H1 (cell line): ENCODE measurements around the gene CHST8. TPM values are rescaled to one million over a fixed set of nuclear protein-coding genes. Genes with fewer than 3 reads are reported as not detected.

ENCODE experiments used
- CTCF ChIA-PET: fragments of 300-600 bp; sonication (Branson Sonifier 250); formaldehyde crosslinking; loops from one replicate; lab custom pipeline; 2021; ENCODE audit not compliant: partially characterized antibody; lab: Charles Lee
- POLR2A ChIA-PET: fragments of 300-600 bp; sonication (Branson Sonifier 250); formaldehyde crosslinking; loops from one replicate; lab custom pipeline; 2021; ENCODE audit warnings: inconsistent platforms; ENCODE audit not compliant: partially characterized antibody; lab: Charles Lee
- DNase-seq, 2 experiments: peaks; one replicate each; pipeline versions ENCODE4 v3.0.0 to v3.0.0-alpha.2; 2010 to 2022; ENCODE audit warnings: low spot score in 2 of 2, low read depth in 1 of 2, mixed read lengths in 1 of 2
- FAIRE-seq: peaks from 2 replicates; lab custom pipeline; 2011; peaks lifted over from hg19 to GRCh38; lab: Jason Lieb, UNC
- H2AFZ ChIP-seq: 2 replicates; pipeline ENCODE4 v1.8.1; 2012; ENCODE audit warnings: low read length, inconsistent platforms
- H2AK5ac ChIP-seq: 2 replicates; pipeline ENCODE4 v1.6.1; 2013; ENCODE audit warnings: low read depth, low read length
- H2BK120ac ChIP-seq: replicated peaks from 2 replicates; pipeline ENCODE3; 2013; ENCODE audit warnings: low read depth, low read length, inconsistent platforms
- H2BK12ac ChIP-seq: 2 replicates; pipeline ENCODE4 v1.6.1; 2013; ENCODE audit warnings: low read depth, low read length
- H2BK15ac ChIP-seq: 2 replicates; pipeline ENCODE4 v1.6.1; 2013; ENCODE audit warnings: low read length
- H2BK20ac ChIP-seq: 2 replicates; pipeline ENCODE4 v1.6.1; 2013; ENCODE audit warnings: low read length
- H2BK5ac ChIP-seq: 2 replicates; pipeline ENCODE4 v1.6.1; 2013; ENCODE audit warnings: low read depth, low read length
- H3K14ac ChIP-seq: 2 replicates; pipeline ENCODE4 v1.6.1; 2013; ENCODE audit warnings: inconsistent platforms; ENCODE audit not compliant: insufficient read length
- H3K18ac ChIP-seq: 2 replicates; pipeline ENCODE4 v1.6.1; 2013; ENCODE audit warnings: low read length; ENCODE audit errors: extremely low read depth
- H3K23ac ChIP-seq: 2 replicates; pipeline ENCODE4 v1.6.1; 2013; ENCODE audit warnings: inconsistent platforms; ENCODE audit not compliant: insufficient read length
- H3K23me2 ChIP-seq: 2 replicates; pipeline ENCODE4 v1.6.1; 2013; ENCODE audit warnings: low read depth, low read length
- H3K27ac ChIP-seq: 2 replicates; pipeline ENCODE4 v1.6.1; 2011; ENCODE audit warnings: low read depth, low read length, inconsistent platforms
- H3K27me3 ChIP-seq, 4 experiments: replicated peaks in 1 of 4; 1 replicate in 1 of 4; 2 replicates in 3 of 4; pipeline versions ENCODE4 v1.6.1 to v1.8.1; 2011 to 2013; ENCODE audit warnings: low read length in 3 of 4, mild to moderate bottlenecking in 3 of 4, inconsistent platforms in 2 of 4, mixed read lengths in 2 of 4, moderate library complexity in 1 of 4; ENCODE audit not compliant: control insufficient read depth in 3 of 4, insufficient read depth in 3 of 4; ENCODE audit errors: extremely low read depth in 1 of 4
- H3K36me3 ChIP-seq, 4 experiments: 2 replicates each; pipeline versions ENCODE4 v1.6.1 to v1.8.1; 2011 to 2013; ENCODE audit warnings: mild to moderate bottlenecking in 4 of 4, low read length in 3 of 4, moderate library complexity in 2 of 4, control low read depth in 1 of 4, inconsistent platforms in 1 of 4; ENCODE audit not compliant: insufficient read depth in 4 of 4, control insufficient read depth in 2 of 4
- H3K4ac ChIP-seq: replicated peaks from 2 replicates; pipeline ENCODE3; 2013; ENCODE audit warnings: low read length, low read depth, mixed read lengths, inconsistent platforms; ENCODE audit not compliant: insufficient read length
- H3K4me1 ChIP-seq, 4 experiments: replicated peaks in 1 of 4; 1 replicate in 1 of 4; 2 replicates in 3 of 4; pipeline versions ENCODE4 v1.6.1 to v1.8.1; 2011 to 2013; ENCODE audit warnings: low read length in 3 of 4, inconsistent platforms in 2 of 4, mixed read lengths in 1 of 4; ENCODE audit not compliant: insufficient read depth in 4 of 4, control insufficient read depth in 3 of 4
- H3K4me2 ChIP-seq, 2 experiments: 2 replicates each; pipeline versions ENCODE4 v1.6.1 to v1.8.1; 2011 to 2013; ENCODE audit warnings: low read depth in 2 of 2, low read length in 2 of 2, control low read depth in 1 of 2, inconsistent platforms in 1 of 2, mild to moderate bottlenecking in 1 of 2; ENCODE audit not compliant: insufficient read depth in 1 of 2
- H3K4me3 ChIP-seq, 4 experiments: fragments of 200-600, 300-600 bp in 1 of 4; sonication (generic), shearing (Covaris generic), sonication (Bioruptor Twin) in 1 of 4; 2 replicates each; pipeline versions ENCODE4 v1.5.1 to v1.8.1; 2011 to 2016; ENCODE audit warnings: low read length in 4 of 4, low read depth in 3 of 4, control low read depth in 2 of 4, inconsistent platforms in 2 of 4, mild to moderate bottlenecking in 2 of 4, mixed read lengths in 1 of 4, moderate library complexity in 1 of 4; ENCODE audit not compliant: insufficient read depth in 2 of 4; ENCODE audit errors: extremely low read depth in 1 of 4
- H3K56ac ChIP-seq: replicated peaks from 2 replicates; pipeline ENCODE3; 2013; ENCODE audit warnings: low read depth, mild to moderate bottlenecking, mixed read lengths, low read length, inconsistent platforms; ENCODE audit not compliant: insufficient read length
- H3K79me1 ChIP-seq: 2 replicates; pipeline ENCODE4 v1.6.1; 2013; ENCODE audit warnings: low read depth, low read length, control low read depth
- H3K79me2 ChIP-seq, 2 experiments: 2 replicates each; pipeline versions ENCODE4 v1.6.1 to v1.8.1; 2012 to 2013; ENCODE audit warnings: low read length in 2 of 2, mild to moderate bottlenecking in 2 of 2, inconsistent platforms in 1 of 2; ENCODE audit not compliant: insufficient read depth in 2 of 2, control insufficient read depth in 1 of 2
- H3K9ac ChIP-seq, 4 experiments: replicated peaks in 1 of 4; 1 replicate in 1 of 4; 2 replicates in 3 of 4; pipeline versions ENCODE4 v1.6.1 to v1.8.1; 2011 to 2013; ENCODE audit warnings: low read depth in 3 of 4, low read length in 3 of 4, control low read depth in 2 of 4, mild to moderate bottlenecking in 2 of 4, moderate library complexity in 2 of 4, inconsistent platforms in 1 of 4; ENCODE audit errors: extremely low read depth in 1 of 4
- H3K9me3 ChIP-seq, 2 experiments: 2 replicates each; pipeline versions ENCODE4 v1.6.1 to v1.8.1; 2012 to 2013; ENCODE audit warnings: mild to moderate bottlenecking in 2 of 2, moderate library complexity in 2 of 2, control low read depth in 1 of 2, inconsistent platforms in 1 of 2, low read depth in 1 of 2, low read length in 1 of 2, mixed read lengths in 1 of 2; ENCODE audit not compliant: insufficient read depth in 2 of 2
- H4K20me1 ChIP-seq, 2 experiments: replicated peaks in 1 of 2; 2 replicates each; pipeline versions ENCODE3 to v1.8.1; 2011 to 2013; ENCODE audit warnings: inconsistent platforms in 2 of 2, low read length in 2 of 2, mild to moderate bottlenecking in 1 of 2; ENCODE audit not compliant: insufficient read depth in 2 of 2, control insufficient read depth in 1 of 2
- H4K5ac ChIP-seq: 2 replicates; pipeline ENCODE4 v1.6.1; 2013; ENCODE audit warnings: low read length, low read depth, mixed read lengths, inconsistent platforms; ENCODE audit not compliant: insufficient read length
- H4K8ac ChIP-seq: 2 replicates; pipeline ENCODE4 v1.8.0; 2013; ENCODE audit warnings: mild to moderate bottlenecking, moderate library complexity, low read length, inconsistent platforms; ENCODE audit not compliant: insufficient read depth; ENCODE audit errors: extremely low read depth
- H4K91ac ChIP-seq: replicated peaks from 2 replicates; pipeline ENCODE3; 2013; ENCODE audit warnings: low read length, mixed read lengths, inconsistent platforms; ENCODE audit not compliant: insufficient read length
- BCL11A ChIP-seq, 2 experiments: IDR thresholded peaks; one replicate each; pipeline ENCODE4 v1.6.1; 2011; ENCODE audit warnings: low read depth in 2 of 2, low read length in 2 of 2, mild to moderate bottlenecking in 2 of 2
- CEBPB ChIP-seq: IDR thresholded peaks from 2 replicates; pipeline ENCODE4 v1.6.1; 2012; ENCODE audit warnings: low read depth, low read length
- CHD2 ChIP-seq: IDR thresholded peaks from 2 replicates; pipeline ENCODE4 v1.6.1; 2012; ENCODE audit warnings: low read length, improper control_type of control experiment
- NRF1 ChIP-seq: IDR thresholded peaks from 2 replicates; pipeline ENCODE4 v1.6.1; 2011; ENCODE audit warnings: mild to moderate bottlenecking, low read depth, low read length, improper control_type of control experiment
- SRF ChIP-seq: IDR thresholded peaks from 2 replicates; pipeline ENCODE4 v1.6.1; 2011; ENCODE audit warnings: mild to moderate bottlenecking, low read depth, low read length, moderate library complexity
- TCF12 ChIP-seq: IDR thresholded peaks from 2 replicates; pipeline ENCODE4 v1.6.1; 2011; ENCODE audit warnings: low read depth, mild to moderate bottlenecking, low read length
- YY1 ChIP-seq: IDR thresholded peaks from 2 replicates; pipeline ENCODE4 v1.6.1; 2011; ENCODE audit warnings: low read depth, mild to moderate bottlenecking, low read length
- ZNF274 ChIP-seq: IDR thresholded peaks from 2 replicates; pipeline ENCODE4 v1.7.0; 2012; ENCODE audit warnings: low read length, borderline replicate concordance; ENCODE audit errors: extremely low read depth
- WGBS, 2 experiments: shearing (Covaris generic) in 1 of 2; methylation state at CpG; one replicate each; pipeline versions ENCODE4 v1.1.6 to v1.1.7; 2013 to 2015; ENCODE audit warnings: low lambda C conversion rate in 2 of 2, mixed read lengths in 2 of 2, inconsistent platforms in 1 of 2, low coverage in 1 of 2, missing lambda C conversion rate in 1 of 2; ENCODE audit not compliant: insufficient replicate concordance in 2 of 2, insufficient coverage in 1 of 2, insufficient read length in 1 of 2; ENCODE audit errors: extremely low coverage in 1 of 2, missing lambda C conversion rate in 1 of 2; 5-methylcytosine and 5-hydroxymethylcytosine counted together
- polyA plus RNA-seq, 7 experiments: library from polyadenylated mRNA; depleted of rRNA in 3 of 7; stranded (reverse) in 5 of 7; unstranded in 2 of 7; fragments of >200 nt in 5 of 7; fragments of 200-250 nt in 2 of 7; gene quantifications; 1 replicate in 5 of 7; 2 replicates in 1 of 7; 4 replicates in 1 of 7; pipeline versions ENCODE4 v1.2.1 to v1.2.3, GENCODE V29; 2011 to 2013; ENCODE audit warnings: missing spikeins in 2 of 7, mixed read lengths in 2 of 7
- total RNA-seq: library from RNA; stranded (reverse); fragmentation: NEBNext Ultra II Directional; extraction: Animal tissue kit (Norgen Biotek cat#: 25700); gene quantifications from 2 replicates; pipeline ENCODE4 v1.2.1, GENCODE V29; 2021
- TF ChIP-seq, protein P1 (sequence below), 3 experiments: IDR thresholded peaks; 1 replicate in 2 of 3; 2 replicates in 1 of 3; pipeline versions ENCODE4 v1.5.1 to v1.6.1; 2011; ENCODE audit warnings: low read length in 3 of 3, mild to moderate bottlenecking in 3 of 3, inconsistent platforms in 2 of 3, low read depth in 1 of 3, moderate library complexity in 1 of 3; ENCODE audit not compliant: insufficient read depth in 1 of 3; ENCODE audit errors: control extremely low read depth in 1 of 3
- TF ChIP-seq, protein P2 (sequence below): IDR thresholded peaks from 2 replicates; pipeline ENCODE4 v1.6.1; 2011; ENCODE audit warnings: low read length, improper control_type of control experiment

Gene CHST8
- total and polyA plus RNA-seq, 2 of the 8 experiments (the other 6 are each of a cell fraction or from before 2014, with no cell fraction given) = 10.8 to 28.2 TPM

DNA sequence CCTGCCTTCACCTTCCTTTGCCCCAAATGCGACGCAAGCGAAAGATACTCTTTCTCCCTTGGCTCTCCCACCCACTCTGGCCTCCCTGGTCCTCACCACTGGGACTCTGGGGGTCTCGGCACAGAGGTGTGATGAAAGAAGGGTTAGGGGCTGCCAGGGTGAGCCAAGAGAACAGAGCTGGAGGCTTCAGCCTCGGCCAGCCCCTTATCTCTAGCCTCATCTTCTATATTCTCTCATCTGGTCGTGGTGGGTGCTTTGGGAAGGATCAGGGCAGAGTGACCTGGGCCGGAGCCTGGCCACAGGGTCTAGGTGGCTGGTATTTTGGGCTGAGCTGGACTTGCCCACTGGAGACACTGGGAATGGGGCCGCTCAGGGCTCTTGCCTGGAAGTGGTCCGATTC lies 103.8 kb downstream of the CHST8 start:
- Histone ChIP-seq H2BK5ac (no peak overlapping the region), H3K4me1 (peaks cover 0 to 3% (median 0%) of the 10 kb centered on the region in 4 experiments; a peak in 1 of 7 replicates), H3K23ac (no peak overlapping the region), H4K91ac (no peak overlapping the region), H2BK20ac (no peak overlapping the region), H4K5ac (no peak overlapping the region), H3K27me3 (no peaks in the 10 kb centered on the region), H3K23me2 (peaks cover 10% of the 10 kb centered on the region; the same call in 1 of the 2 replicates), H3K79me1 (peaks cover 3% of the 10 kb centered on the region; the same call in 1 of the 2 replicates), H3K4me3 (no peak overlapping the region), H3K4me2 (no peak overlapping the region), H2AFZ (no peak overlapping the region), H3K9ac (no peak overlapping the region), H2BK12ac (no peak overlapping the region), H3K36me3 (no peaks in the 10 kb centered on the region), H3K4ac (no peak overlapping the region), H3K9me3 (no peaks in the 10 kb centered on the region), H4K20me1 (peaks cover 0 to 14% of the 10 kb centered on the region in 2 experiments), H3K14ac (no peak overlapping the region), H3K27ac (no peak overlapping the region), H3K79me2 (no peaks in the 10 kb centered on the region), H2BK15ac (no peak overlapping the region), H3K18ac (no peak overlapping the region), H4K8ac (no peak overlapping the region), H2AK5ac (no peak overlapping the region), H3K56ac (no peak overlapping the region), H2BK120ac (no peak overlapping the region)
- DNase-seq (no peak), FAIRE-seq (no peak)
- ChIA-PET CTCF (interaction anchor here (1.0 to 1.7 kb wide), 3 partner anchors 22 to 312 kb away, joined by 3 to 4 read pairs (median 3); no protein-coding TSS in a partner anchor), POLR2A (interaction anchor here (0.6 kb wide), 1 partner anchor 576 kb away, joined by 3 read pairs; no protein-coding TSS in a partner anchor)
- WGBS, 2 experiments = 87% methylated on average over 9 of the region's 9 CpGs; no CpG with 5 or more reads in 1 of the 2 experiments
- TF ChIP-seq, protein P1, sequence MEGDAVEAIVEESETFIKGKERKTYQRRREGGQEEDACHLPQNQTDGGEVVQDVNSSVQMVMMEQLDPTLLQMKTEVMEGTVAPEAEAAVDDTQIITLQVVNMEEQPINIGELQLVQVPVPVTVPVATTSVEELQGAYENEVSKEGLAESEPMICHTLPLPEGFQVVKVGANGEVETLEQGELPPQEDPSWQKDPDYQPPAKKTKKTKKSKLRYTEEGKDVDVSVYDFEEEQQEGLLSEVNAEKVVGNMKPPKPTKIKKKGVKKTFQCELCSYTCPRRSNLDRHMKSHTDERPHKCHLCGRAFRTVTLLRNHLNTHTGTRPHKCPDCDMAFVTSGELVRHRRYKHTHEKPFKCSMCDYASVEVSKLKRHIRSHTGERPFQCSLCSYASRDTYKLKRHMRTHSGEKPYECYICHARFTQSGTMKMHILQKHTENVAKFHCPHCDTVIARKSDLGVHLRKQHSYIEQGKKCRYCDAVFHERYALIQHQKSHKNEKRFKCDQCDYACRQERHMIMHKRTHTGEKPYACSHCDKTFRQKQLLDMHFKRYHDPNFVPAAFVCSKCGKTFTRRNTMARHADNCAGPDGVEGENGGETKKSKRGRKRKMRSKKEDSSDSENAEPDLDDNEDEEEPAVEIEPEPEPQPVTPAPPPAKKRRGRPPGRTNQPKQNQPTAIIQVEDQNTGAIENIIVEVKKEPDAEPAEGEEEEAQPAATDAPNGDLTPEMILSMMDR (IDR thresholded peaks at IDR 0.05; ENCODE audit: control extremely low read depth in 1 of 3, insufficient read depth in 1 of 3, low read depth in 1 of 3, low read length in 3 of 3) = no peak
- no peak for TF ChIP-seq NRF1
- no peak for TF ChIP-seq YY1
- no peak for TF ChIP-seq TCF12
- TF ChIP-seq, protein P2, sequence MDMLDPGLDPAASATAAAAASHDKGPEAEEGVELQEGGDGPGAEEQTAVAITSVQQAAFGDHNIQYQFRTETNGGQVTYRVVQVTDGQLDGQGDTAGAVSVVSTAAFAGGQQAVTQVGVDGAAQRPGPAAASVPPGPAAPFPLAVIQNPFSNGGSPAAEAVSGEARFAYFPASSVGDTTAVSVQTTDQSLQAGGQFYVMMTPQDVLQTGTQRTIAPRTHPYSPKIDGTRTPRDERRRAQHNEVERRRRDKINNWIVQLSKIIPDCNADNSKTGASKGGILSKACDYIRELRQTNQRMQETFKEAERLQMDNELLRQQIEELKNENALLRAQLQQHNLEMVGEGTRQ = no peak
- no peak for TF ChIP-seq CEBPB
- TF ChIP-seq ZNF274 = no peak
- TF ChIP-seq BCL11A (IDR thresholded peaks at IDR 0.05; ENCODE audit: low read depth in 2 of 2, low read length in 2 of 2) = no peak
- no peak for TF ChIP-seq CHD2
- TF ChIP-seq SRF = no peak
